K562 (cell line): ENCODE results near the gene THG1L. TPM values are rescaled to one million over a fixed set of nuclear protein-coding genes. Genes with fewer than 3 reads are reported as not detected.

Experiments used
- RAD21 ChIP-seq, 2 experiments: fragments of 250-450 bp in 1 of 2; fragments of 450-650 bp in 1 of 2; sonication (Bioruptor Pico) in 1 of 2; formaldehyde crosslinking in 1 of 2; IDR thresholded peaks in 1 of 2; conservative IDR thresholded peaks in 1 of 2; 2 replicates each; pipeline versions ENCODE4 v1.4.0 to v1.8.0; 2020 to 2022; ENCODE audit warnings: mild to moderate bottlenecking in 2 of 2, moderate library complexity in 1 of 2
- RCOR1 ChIP-seq, 2 experiments: IDR thresholded peaks; 2 replicates each; pipeline ENCODE4 v1.6.1; 2012; ENCODE audit warnings: low read depth in 2 of 2, low read length in 2 of 2, borderline replicate concordance in 1 of 2, improper control_type of control experiment in 1 of 2
- SMC3 ChIP-seq: conservative IDR thresholded peaks from 2 replicates; pipeline ENCODE4 v1.6.1; 2011; ENCODE audit warnings: low read depth, low read length, improper control_type of control experiment; ENCODE audit not compliant: insufficient read depth
- TBL1XR1 ChIP-seq, 2 experiments: IDR thresholded peaks; 2 replicates each; pipeline ENCODE4 v1.6.1; 2012; ENCODE audit warnings: improper control_type of control experiment in 2 of 2, low read length in 2 of 2, mild to moderate bottlenecking in 1 of 2
- ZNF24 ChIP-seq: fragments of 450-650 bp; IDR thresholded peaks from 2 replicates; pipeline ENCODE4 v1.6.1; 2016
- ZNF695 ChIP-seq: fragments of 450-650 bp; formaldehyde crosslinking; IDR thresholded peaks from 2 replicates; pipeline ENCODE4 v1.4.0; 2020; ENCODE audit warnings: mild to moderate bottlenecking, moderate library complexity
- polyA plus RNA-seq, 8 experiments: library from polyadenylated mRNA; depleted of rRNA in 4 of 8; stranded (reverse) in 5 of 8; unstranded in 3 of 8; fragments of >200 nt; fragmentation: Nextera tagmentation in 2 of 8; fragmentation: Illumina TruSeq in 1 of 8; extraction: Ambion mirVana in 2 of 8; extraction: Trizol in 1 of 8; gene quantifications; 2 replicates each; pipeline versions ENCODE4 v1.2.1 to v1.2.3, GENCODE V29; 2011 to 2014; ENCODE audit warnings: inconsistent platforms in 1 of 8, missing spikeins in 1 of 8
- total RNA-seq, 7 experiments: library from RNA; depleted of rRNA in 6 of 7; stranded (reverse); fragments of >200 nt in 6 of 7; fragmentation: Illumina TruSeq in 2 of 7; extraction: Trizol in 2 of 7; gene quantifications; 2 replicates each; pipeline versions ENCODE4 v1.2.1 to v1.2.3, GENCODE V29; 2011 to 2021; ENCODE audit warnings: low replicate concordance in 1 of 7
- TF ChIP-seq, protein P1 (sequence below), 3 experiments: IDR thresholded peaks in 2 of 3; conservative IDR thresholded peaks in 1 of 3; 2 replicates each; pipeline ENCODE4 v1.5.1; 2011 to 2012; ENCODE audit warnings: low read length in 3 of 3, mild to moderate bottlenecking in 3 of 3, control low read depth in 2 of 3, improper control_type of control experiment in 1 of 3, inconsistent platforms in 1 of 3, low read depth in 1 of 3, mixed read lengths in 1 of 3, moderate library complexity in 1 of 3; ENCODE audit not compliant: insufficient read depth in 2 of 3
- TF ChIP-seq, protein P2 (sequence below): fragments of 200-800 bp; sonication (Bioruptor generic); IDR thresholded peaks from 2 replicates; pipeline ENCODE4 v1.6.1; 2017; ENCODE audit warnings: missing genetic modification characterization, missing compliant biosample characterization
- TF ChIP-seq, protein P3 (sequence below): fragments of 450-650 bp; formaldehyde crosslinking; conservative IDR thresholded peaks from 2 replicates; pipeline ENCODE4 v1.4.0; 2022; ENCODE audit warnings: mild to moderate bottlenecking, missing genetic modification characterization
- TF ChIP-seq, protein P4 (sequence below): fragments of 450-650 bp; formaldehyde crosslinking; IDR thresholded peaks from 2 replicates; pipeline ENCODE4 v1.4.0; 2020; ENCODE audit warnings: mild to moderate bottlenecking
- TF ChIP-seq, protein P5 (sequence below), 2 experiments: fragments of 450-650 bp; formaldehyde crosslinking in 1 of 2; IDR thresholded peaks; 2 replicates each; pipeline versions ENCODE4 v1.4.0 to v1.6.1; 2014 to 2020; ENCODE audit warnings: mild to moderate bottlenecking in 2 of 2, borderline replicate concordance in 1 of 2, low read depth in 1 of 2

The THG1L gene
- total and polyA plus RNA-seq, 9 of the 15 experiments (the other 6 are each of a cell fraction or from before 2014, with no cell fraction given): 21.8 to 40.7 (median 28.0) TPM

DNA sequence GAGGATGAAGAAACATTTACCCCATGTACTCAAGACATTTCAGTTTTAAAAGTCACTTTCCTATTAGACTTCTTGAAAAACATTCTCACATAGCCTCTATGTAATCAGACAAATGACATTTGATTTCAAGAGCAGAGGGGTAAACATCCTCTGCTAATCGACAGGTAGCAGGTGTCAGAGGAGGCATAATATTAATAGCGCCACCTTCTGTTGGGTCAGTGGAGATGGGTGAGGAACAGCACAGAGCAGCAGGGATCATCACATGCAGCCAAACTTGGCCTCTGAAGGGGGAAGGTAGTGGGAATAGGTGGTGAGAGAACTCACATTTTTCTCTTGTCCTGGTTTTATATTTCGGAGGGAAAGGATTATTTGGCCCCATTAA, 9.0 kb downstream of the THG1L start (continued):
- TF ChIP-seq RCOR1 (IDR thresholded peaks at IDR 0.05; ENCODE audit: borderline replicate concordance in 1 of 2, low read depth in 2 of 2, low read length in 2 of 2) (peak in 1 of 2 experiments; percentile 48; a peak in 1 of 4 replicates), TBL1XR1 (IDR thresholded peaks at IDR 0.05; ENCODE audit: low read length in 2 of 2) (no peak), SMC3 (peak; percentile 35), RAD21 (CRISPR knock-in tag; conservative IDR thresholded peaks at IDR 0.05 in 1 of 2, IDR thresholded peaks at IDR 0.05 in 1 of 2) (peak; percentile 25 to 58; a peak in 3 of 4 replicates), ZNF24 (no peak), ZNF695 (CRISPR knock-in tag) (no peak)
- TF ChIP-seq, protein P1, sequence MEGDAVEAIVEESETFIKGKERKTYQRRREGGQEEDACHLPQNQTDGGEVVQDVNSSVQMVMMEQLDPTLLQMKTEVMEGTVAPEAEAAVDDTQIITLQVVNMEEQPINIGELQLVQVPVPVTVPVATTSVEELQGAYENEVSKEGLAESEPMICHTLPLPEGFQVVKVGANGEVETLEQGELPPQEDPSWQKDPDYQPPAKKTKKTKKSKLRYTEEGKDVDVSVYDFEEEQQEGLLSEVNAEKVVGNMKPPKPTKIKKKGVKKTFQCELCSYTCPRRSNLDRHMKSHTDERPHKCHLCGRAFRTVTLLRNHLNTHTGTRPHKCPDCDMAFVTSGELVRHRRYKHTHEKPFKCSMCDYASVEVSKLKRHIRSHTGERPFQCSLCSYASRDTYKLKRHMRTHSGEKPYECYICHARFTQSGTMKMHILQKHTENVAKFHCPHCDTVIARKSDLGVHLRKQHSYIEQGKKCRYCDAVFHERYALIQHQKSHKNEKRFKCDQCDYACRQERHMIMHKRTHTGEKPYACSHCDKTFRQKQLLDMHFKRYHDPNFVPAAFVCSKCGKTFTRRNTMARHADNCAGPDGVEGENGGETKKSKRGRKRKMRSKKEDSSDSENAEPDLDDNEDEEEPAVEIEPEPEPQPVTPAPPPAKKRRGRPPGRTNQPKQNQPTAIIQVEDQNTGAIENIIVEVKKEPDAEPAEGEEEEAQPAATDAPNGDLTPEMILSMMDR (IDR thresholded peaks at IDR 0.05 in 2 of 3, conservative IDR thresholded peaks at IDR 0.05 in 1 of 3; ENCODE audit: insufficient read depth in 2 of 3, low read depth in 1 of 3, low read length in 3 of 3): peak; percentile 59 to 67 (median 64)
- TF ChIP-seq, protein P2, sequence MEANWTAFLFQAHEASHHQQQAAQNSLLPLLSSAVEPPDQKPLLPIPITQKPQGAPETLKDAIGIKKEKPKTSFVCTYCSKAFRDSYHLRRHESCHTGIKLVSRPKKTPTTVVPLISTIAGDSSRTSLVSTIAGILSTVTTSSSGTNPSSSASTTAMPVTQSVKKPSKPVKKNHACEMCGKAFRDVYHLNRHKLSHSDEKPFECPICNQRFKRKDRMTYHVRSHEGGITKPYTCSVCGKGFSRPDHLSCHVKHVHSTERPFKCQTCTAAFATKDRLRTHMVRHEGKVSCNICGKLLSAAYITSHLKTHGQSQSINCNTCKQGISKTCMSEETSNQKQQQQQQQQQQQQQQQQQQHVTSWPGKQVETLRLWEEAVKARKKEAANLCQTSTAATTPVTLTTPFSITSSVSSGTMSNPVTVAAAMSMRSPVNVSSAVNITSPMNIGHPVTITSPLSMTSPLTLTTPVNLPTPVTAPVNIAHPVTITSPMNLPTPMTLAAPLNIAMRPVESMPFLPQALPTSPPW (CRISPR knock-in tag): no peak
- TF ChIP-seq, protein P3, sequence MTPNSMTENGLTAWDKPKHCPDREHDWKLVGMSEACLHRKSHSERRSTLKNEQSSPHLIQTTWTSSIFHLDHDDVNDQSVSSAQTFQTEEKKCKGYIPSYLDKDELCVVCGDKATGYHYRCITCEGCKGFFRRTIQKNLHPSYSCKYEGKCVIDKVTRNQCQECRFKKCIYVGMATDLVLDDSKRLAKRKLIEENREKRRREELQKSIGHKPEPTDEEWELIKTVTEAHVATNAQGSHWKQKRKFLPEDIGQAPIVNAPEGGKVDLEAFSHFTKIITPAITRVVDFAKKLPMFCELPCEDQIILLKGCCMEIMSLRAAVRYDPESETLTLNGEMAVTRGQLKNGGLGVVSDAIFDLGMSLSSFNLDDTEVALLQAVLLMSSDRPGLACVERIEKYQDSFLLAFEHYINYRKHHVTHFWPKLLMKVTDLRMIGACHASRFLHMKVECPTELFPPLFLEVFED (CRISPR knock-in tag): no peak
- TF ChIP-seq, protein P4, sequence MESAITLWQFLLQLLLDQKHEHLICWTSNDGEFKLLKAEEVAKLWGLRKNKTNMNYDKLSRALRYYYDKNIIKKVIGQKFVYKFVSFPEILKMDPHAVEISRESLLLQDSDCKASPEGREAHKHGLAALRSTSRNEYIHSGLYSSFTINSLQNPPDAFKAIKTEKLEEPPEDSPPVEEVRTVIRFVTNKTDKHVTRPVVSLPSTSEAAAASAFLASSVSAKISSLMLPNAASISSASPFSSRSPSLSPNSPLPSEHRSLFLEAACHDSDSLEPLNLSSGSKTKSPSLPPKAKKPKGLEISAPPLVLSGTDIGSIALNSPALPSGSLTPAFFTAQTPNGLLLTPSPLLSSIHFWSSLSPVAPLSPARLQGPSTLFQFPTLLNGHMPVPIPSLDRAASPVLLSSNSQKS (CRISPR knock-in tag): no peak
- TF ChIP-seq, protein P5, sequence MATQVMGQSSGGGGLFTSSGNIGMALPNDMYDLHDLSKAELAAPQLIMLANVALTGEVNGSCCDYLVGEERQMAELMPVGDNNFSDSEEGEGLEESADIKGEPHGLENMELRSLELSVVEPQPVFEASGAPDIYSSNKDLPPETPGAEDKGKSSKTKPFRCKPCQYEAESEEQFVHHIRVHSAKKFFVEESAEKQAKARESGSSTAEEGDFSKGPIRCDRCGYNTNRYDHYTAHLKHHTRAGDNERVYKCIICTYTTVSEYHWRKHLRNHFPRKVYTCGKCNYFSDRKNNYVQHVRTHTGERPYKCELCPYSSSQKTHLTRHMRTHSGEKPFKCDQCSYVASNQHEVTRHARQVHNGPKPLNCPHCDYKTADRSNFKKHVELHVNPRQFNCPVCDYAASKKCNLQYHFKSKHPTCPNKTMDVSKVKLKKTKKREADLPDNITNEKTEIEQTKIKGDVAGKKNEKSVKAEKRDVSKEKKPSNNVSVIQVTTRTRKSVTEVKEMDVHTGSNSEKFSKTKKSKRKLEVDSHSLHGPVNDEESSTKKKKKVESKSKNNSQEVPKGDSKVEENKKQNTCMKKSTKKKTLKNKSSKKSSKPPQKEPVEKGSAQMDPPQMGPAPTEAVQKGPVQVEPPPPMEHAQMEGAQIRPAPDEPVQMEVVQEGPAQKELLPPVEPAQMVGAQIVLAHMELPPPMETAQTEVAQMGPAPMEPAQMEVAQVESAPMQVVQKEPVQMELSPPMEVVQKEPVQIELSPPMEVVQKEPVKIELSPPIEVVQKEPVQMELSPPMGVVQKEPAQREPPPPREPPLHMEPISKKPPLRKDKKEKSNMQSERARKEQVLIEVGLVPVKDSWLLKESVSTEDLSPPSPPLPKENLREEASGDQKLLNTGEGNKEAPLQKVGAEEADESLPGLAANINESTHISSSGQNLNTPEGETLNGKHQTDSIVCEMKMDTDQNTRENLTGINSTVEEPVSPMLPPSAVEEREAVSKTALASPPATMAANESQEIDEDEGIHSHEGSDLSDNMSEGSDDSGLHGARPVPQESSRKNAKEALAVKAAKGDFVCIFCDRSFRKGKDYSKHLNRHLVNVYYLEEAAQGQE (IDR thresholded peaks at IDR 0.05; ENCODE audit: borderline replicate concordance): peak; percentile 48; the same call in 1 of the 2 replicates
- TF ChIP-seq, protein P5 (CRISPR knock-in tag; IDR thresholded peaks at IDR 0.05; ENCODE audit: low read depth): no peak
- TF ChIP-seq, all 486 proteins: peak for 6
